ENCODE results near the gene MMP17.

DNA sequence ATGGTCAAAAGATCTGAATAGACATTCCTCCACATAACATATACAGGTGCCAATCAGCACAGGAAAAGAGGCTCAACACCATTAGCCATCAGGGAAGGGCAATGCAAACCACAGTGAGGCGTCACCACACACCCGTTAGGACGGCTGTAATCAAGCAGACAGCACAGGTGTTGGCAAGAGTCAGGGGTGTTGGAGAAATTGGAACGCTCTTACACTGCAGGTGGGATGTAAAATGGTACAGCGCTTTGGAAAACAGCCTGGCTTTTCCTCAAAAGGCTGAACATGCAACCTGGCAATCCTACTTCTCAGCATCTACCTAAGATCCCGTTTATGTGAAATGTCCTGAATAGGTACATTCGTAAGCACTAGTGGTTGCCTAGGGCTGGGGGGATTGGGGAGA, 21.5 kb upstream of the MMP17 start:
- TF ChIP-seq CTCF (conservative IDR thresholded peaks at IDR 0.05; ENCODE audit: low read depth, low read length), result no peak
- TF ChIP-seq EZH2 (IDR thresholded peaks at IDR 0.05; ENCODE audit: low read length, unreplicated experiment), result no peak
- no peak for TF ChIP-seq EZH2phosphoT487 (IDR thresholded peaks at IDR 0.05; ENCODE audit: borderline replicate concordance, low read length)
